Anterior cingulate cortex (tissue), 58 donors: Measurements from ENCODE around the gene LRRC40.

Experiments used
- DNase-seq, 58 donors: peaks; one replicate each; lab custom pipeline; 2025; lab: John Stamatoyannopoulos, UW

LRRC40 gene

DNA sequence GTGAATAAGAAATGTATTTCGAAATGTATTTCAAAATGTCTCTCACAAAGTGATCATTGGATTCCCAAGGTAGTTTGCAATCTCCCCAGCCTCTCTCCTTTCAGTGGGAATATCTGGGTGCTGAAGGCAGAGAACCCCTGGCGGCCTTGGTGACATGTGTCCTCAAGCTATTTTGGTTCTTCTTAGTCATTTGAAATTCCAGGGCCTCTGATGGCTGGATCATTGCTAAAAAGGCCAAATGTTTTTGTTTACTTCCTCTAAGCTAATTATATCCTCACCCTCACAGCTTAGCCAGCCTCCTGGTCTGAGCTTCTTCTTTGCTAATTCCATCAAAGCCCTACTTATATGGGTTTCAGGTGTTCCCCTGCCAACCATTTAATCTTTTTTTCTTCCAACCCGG, 71.2 kb downstream of the LRRC40 start:
- DNase-seq: no peak

DNA sequence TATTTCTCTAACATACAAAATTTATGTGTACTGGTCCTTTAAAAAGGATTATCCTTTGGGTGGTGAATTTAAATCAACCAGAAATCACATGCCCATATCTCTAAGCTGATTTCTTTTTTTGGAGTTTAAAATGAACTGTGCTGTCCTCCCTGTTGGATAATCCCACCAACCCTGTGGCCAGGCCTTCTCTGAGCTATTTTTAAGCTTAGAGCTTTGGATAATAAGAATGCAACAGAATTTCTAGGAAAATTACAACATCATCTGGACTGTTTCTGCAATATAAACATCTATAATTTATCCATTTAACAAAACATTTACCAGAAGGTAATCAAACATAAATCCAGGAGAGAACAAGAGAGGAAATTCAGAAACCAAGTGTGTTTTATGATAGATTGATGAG, 88.3 kb downstream of the LRRC40 start:
- no peak for DNase-seq

DNA sequence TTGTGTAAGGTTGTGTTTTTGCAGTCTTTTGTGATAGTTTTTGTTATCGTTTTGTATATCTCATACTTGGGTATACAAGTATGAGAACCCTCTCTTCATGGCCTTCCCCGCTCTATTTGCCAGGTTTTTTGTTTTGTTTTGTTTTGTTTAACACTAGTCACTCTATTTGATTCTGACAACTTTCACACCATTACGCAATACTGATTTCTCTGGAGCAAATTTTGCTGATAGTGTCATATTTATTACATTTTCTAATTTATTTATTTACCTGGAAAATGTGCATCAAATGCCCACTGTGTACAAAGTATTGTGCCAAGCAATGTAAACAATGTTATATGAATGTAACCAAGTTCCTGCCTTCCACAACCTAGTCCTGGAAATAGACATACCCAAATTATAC, 90.1 kb downstream of the LRRC40 start:
- DNase-seq: no peak

DNA sequence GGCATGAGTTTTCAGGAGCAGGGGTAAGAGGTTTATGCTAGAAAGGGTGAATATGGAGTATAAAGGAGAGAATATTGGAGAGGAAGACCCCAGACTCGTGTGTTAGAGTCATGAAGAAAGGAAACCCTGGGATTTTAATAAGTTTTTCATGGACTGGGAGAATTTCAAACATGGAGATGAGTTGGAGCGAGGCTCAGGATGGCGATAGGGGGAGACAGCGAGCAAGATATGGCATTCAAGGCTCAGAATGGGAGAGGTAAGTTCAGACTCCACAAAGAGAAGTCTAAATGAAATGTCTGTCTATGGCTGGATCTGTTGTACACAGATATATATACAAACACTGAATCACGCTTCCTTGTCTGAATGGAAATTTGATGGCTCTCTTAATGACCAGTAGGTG, 92.5 kb downstream of the LRRC40 start:
- DNase-seq: no peak

DNA sequence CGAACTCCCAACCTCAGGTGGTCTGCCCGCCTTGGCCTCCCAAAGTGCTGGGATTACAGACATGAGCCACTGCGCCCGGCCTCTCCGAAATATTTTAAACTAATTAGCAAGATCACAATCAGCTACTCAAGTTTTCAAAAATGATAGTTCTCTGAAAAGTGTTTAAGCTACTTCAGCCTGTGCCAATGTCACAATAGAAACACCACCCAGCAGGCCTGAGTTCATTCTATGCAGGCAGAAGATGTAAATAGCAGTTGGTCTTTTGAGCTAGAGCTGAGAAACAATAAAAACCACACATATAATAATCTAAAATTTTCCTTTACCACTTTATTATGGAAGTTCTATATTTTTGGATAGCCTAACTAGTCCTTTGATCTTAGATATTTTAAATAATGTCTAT, 96.1 kb downstream of the LRRC40 start:
- DNase-seq: no peak

DNA sequence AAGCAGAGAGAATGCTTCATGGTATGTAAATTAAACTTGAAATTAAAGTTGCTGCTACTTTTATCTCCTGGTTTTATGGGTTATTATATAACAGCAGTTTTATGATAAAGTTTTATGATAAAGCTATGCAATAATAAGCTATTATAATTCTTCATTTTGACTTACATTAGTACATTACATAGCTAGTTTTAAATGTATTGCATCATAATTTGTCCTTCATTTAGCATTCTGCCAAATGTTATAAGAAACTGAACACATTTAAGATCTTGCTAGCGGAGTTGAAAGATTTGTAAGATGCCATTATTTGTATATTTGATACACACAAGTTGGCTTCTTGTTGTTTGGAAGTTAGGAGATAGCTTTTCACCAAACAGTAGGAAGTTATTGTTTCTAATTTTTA, 101.6 kb downstream of the LRRC40 start:
- DNase-seq: no peak

DNA sequence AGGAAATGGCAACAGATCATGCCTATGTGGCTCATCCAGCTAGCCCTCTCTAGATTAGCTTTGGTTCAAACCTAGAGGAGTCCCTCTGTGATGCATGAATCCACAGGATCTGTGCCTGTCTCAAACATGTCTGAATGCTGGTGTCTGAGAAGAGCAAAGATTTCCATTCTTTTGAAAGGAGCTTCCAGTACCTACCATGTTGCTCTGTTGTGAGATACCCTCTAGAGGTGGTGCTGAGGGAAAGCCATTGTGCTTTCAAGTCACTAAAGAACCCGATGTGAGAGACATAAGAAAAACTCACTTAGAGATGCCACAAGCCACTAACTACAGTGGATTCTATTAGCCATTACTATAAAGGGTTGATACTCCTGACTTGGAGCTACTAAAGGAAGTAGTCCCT, 103.6 kb downstream of the LRRC40 start:
- no peak for DNase-seq

DNA sequence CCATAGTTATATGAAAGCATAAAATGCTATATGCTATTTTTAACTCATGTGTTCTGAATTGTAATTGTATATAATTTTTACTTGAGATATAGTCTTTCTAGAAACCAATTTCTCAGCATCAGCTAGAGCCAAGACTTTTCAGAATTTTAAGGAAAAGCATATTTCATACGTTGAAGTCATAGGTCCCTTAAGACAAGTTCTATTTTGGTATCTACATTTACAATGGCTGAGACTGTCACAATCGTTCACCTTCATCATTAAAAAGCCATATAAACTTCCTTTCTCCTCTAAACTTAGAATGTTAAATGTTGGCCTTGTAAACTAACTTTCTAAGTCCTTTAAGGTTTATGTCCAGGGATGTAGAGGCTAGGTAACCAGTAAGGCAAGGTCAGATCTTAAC, 104.1 kb downstream of the LRRC40 start:
- no peak for DNase-seq
